Dedifferentiated amniotic fluid mesenchymal stem cell (primary cell): Measurements from ENCODE around the gene SNCA.

Experiments used
- DNase-seq: peaks from one replicate; pipeline ENCODE4 v3.0.0-alpha.2; 2016; ENCODE audit errors: extremely low spot score

The SNCA gene

DNA sequence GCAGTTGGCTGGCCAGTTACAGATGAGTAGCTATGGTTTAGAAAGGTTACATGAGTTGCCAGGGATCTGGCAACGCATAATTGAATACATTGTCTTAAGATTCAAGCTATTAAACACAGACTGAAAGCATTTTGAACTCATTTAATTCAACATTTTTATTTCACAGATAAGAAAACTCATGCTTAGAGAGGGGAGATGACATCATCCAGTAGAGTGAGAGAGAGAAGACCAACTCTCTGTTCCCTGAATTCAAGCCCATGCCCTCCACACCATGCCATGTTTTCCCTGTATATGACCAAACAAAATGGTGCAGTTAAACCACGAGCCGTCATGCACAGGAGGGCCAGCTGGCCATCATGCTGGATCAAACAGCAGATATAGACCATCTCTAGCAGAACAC, 22.6 kb downstream of the SNCA start:
- DNase-seq, result no peak

DNA sequence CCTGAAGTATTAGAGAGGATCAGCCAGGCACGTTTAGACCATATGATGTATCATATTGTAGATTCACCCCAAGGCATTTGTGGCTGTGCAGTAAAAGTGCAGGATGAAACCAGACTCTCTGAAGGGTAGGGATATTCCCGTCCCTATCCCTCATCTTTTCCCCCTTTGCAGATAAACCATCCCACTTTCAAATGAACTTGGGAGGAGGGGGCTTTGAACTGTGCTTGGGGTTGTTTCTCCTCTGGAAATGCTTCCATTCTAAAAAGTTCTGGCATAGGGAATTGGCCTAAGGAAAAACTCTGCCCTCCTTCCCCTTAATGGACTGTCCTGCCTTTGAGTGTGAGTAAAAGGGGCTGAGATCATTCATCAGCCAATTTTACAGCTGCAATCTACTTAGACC, 23.8 kb downstream of the SNCA start:
- no peak for DNase-seq

DNA sequence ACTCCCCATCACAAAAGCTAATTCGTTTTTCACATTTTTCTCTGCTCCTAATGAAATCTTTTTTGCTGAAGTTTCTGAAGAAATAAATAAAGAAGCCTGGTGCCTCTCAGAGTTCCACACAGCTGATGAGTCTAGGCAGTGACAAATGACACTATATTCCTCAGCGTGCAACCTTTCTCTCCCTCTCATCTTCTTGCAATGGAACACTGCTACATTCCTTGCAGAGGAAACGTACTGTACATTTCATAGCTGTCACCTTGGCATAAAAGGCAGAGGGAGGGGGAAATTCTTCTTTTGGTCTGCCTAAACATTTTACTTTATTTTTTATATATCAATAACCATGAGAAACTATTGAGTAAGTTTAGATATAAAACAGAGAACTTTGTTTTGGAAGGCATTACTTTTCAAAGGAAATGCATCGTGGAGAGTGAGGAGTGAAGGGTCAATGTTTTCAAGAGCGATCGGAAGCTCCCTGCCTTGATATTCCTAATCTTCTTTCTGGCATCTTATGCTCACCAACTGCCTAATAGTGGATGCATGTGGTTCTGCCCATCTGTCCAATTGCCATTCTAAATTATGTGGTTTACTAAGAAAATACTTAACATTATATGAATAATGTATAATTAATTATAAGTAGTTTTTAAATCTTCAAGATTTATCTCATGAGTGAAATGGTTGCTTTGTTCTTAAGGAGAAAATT, 29.4 kb downstream of the SNCA start:
- DNase-seq, result no peak

DNA sequence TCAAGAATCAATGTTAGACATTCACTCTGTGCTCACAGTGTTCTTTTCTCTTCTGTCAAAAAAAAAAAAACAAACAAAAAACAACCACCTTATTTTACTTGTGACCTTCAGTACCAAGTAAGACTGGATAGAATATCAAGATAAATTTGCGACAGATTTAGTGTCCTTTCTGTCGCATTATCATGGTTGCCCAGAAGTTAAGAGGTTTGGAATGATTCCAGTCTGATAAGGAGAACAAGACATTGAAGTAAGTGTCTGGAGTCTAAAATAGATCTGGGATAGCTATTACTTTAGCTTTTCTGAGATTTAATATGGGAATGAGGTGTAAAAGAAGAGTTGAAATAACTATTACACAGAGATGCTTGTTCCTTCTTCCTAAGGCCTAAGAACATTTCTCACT, 31.7 kb downstream of the SNCA start:
- DNase-seq, result no peak

DNA sequence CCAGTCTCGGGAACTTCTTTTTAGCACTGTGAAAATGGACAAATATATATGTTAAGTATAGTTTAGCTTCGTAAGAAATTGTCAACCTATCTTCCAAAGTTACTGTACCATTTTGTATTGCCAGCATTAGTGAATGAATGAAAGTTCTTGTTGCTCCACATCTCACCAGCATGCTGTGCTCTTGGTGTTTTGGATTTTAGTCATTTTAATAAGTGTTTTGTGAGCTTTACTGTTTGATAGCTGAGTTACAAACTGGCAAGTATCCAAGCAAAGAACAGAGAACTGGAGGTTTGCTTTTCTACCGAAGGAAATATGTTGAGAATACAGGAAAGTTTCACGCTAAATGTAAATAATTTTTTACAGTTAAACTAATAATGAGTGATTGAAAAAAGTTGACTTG, 33.0 kb downstream of the SNCA start:
- no peak for DNase-seq

DNA sequence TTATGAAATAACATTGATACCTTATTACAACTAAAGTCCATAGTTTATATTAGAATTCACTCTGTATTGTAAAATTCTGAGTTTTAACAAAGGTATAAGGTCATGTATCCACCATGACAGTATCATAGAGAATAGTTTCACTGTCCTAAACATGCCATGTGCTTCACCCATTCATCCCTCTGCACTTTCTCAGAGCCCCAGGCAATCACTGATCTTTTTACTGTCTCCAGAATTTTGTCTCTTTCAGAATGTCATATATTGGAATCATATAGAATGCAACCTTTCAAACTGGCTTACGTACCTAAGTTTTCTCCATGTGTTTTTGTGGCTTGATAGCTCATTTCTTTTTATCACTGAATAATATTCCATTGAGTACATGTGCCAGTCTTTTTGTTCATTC, 33.9 kb downstream of the SNCA start:
- no peak for DNase-seq

DNA sequence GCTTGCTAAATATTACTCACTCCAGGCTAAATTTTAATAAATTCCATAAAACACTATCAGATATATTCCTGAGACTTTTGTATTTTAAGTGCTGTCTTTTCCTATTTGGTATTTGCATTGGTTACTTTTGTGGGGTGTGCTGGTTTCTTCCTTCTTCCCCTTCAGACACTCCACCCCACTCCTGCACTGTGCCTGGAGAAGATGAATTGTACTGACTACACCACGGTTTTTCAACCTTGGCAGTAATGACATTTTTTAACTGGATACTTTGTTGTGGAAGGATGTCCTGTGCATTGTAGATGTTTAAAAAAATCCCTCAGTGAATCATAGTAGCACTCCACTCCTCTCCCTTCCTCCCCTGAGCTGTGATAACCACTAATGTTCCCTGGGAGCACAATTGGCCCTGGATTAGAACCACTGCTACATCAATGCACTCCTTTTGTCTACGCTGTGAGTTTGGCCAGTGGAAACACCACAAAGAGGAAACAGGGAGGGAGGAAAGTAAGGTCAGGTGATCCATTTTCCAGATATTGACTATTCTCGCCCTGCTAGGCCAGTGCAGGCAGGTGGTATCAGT, 36.3 kb downstream of the SNCA start:
- no peak for DNase-seq

DNA sequence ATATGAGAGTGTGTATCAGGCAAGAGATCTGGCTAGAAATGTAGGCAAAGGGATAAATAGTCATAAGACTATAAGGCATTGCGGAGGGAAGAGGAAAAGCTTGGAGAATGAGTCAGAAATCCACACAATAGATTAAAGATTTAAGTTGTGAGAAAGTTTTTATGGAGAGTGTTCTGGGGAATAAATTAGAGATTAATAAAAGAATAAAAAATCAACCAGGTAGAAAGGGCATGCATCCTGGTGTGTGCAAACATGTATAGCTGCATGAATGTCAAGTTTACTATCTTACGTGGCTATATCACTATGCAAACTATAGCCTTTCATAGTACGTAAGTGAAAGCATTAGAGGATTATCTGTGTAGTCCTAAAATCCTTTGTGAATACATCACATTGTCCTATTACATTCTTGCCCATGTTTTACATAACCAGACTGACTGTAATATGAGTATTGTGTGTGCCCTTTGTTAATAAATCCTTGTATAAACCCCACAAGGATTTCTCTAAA, 36.9 kb downstream of the SNCA start:
- no peak for DNase-seq

DNA sequence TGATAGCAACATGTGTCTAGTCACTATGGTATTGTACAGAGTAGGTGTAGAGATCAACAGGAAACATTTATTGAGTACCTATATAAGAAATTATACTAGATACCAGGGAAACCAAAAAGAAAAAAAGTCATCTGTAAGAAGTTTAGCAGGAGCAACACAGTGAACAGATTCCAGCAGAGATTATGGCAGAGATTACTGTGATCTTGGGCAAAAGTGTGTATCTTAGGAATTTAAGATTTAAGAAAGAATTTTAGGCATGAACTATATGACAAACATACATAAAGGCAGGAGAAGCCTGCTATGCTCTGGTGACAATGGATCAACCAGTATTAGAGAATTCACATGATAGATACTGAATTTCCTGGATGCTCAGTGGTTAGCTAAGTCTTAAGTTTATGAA, 37.9 kb downstream of the SNCA start:
- no peak for DNase-seq

DNA sequence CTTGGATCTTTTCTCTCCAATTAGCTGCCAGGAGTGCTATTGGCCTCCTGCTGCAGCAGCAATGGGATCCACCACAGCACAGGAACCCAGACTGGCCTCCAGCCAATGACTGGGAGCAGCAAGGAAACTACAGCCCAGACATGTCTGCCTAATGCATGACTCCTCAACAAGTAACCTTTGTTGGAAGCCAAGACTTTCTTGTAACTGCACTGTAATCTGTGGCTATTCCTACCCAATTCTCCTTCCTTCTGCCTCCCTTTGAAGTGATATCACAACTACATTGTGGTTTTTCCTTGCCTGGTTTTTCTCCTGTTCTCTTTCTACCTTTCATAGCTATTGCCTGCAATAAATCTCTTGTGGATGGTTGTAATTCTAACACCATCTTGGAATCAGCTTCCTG, 39.8 kb downstream of the SNCA start:
- no peak for DNase-seq

DNA sequence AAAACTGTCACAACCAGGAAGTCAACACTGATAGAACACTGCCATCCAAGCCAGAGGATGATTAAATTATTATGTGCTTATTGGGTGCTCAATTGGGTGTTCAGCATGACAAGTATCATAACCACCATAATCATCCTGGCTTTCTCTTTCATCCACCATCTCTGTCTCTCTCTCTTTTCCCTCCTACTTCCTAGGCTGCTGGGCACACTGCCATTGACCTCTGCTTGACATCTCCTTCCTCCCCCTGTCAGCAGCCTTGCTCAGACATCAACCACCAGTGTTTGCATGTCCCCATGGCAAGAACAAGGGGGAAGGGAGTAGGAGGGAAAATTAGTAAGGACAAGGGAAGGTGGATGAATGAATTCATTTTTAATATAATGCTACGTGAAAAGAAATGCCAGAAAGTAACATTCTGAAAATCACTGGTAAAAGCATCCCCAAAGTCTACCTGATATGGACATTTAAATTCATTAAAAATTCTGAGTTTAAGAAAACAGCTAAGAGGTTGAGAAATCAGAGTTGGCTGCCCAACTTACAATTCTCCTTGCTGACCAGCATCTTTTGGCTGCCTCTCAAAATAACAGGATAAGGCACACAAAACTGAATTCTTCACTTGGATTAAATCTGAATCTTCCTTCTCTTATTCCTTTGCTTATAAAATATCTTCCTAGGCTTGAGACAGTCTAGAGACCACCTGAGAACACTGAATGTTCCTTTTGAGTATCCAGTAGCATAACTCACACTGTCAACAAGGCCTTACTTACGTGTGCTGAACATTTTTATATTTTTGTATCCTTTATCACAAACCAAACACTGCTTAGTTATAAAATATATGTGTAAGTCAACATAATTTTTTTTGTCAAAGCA, 48.5 kb downstream of the SNCA start:
- DNase-seq, result no peak

DNA sequence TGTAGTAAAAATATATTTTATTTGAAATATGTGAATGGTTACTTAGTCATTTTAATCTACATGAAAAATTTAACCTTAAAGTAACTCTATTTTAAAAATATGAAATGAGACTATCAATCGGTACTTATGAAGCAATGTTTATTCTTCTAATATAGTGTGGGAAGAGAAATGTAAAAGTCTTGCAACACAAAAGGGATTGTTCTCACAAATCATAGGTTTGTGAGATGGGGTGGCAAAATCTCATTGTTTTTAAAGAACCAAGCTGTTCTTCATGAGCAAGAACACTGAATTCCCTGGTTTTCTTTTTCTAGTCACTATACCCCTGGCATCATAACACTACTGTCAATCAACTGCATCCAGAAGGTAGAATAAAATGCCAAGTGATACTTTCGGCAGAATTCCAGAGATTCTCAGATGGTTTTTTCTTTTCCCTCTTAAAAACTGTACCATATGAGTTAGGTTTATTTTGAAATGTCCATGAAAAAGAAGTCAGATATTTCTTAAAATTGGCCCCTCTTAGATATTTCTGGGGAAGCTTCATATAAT, 52.2 kb downstream of the SNCA start:
- DNase-seq, result no peak

DNA sequence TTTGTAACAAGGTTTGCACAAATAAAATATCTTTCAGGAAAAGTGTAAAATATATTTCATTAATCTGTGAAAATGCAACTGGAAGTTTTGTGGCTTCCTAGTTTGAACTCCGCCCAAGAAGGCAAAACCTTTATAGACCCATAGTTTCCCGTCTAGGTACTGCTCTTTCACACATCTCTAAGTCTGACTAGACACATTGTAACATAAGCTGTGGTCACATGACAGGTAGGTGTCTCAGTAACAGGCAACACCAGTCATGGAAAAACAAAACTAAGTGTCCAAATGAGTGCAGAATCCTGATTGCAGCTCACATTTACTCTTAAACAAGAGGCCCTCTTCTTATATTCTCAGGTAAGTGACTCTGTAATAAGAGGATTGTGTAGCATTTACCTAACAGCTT, 55.6 kb downstream of the SNCA start:
- DNase-seq, result no peak

DNA sequence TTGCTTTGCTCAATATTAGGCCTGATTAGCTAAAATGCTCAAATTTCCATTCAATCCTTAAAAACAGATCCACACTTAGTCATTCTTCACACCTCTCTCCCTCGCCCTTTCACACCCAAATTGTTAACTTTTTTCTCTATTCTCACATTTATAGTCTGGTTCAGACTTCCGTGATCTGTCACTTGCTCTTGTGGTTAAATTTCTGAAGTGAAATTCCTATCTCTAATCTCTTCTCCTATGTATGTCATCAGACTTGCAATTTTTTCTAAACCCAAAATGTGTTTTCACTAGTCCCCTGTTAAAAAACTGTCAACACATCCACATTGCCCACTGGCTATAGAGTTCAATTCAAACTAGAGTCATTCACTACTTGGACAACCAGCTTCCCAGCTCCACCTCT, 63.2 kb downstream of the SNCA start:
- no peak for DNase-seq

DNA sequence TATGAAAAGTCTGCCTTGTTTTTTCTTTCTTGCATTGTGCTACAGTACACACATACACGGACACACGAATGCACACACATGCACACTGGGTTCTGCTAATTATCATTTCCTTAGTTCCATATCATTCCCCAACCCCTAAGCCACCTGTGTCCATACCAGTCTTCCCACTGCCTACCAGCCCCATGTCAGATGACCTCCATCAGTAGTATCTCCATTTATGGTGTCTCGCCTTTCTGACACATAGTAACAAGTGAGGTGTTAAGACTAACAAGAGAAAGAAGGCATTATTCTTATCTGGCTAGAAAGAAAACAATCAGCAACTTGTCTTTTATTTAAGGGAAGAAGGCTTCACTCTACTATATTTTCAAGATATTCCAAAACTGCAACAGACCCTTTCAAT, 67.1 kb downstream of the SNCA start:
- no peak for DNase-seq

DNA sequence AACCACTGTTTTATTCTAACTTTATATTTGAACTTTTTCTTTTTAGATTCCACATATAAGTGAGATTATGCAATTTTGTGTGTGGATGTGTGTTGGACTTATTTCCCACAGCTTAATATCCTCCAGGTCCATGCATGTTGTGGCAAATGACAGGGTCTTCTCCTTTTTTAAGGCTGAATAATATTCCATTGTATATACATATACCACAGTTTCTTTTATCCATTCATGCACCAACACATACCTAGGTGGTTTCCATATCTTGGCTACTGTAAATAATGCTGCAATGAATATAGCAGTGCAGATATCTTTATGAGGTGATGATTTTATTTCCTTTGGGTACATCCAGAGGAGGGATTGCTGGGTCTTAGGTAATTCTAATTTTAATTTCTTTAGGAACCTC, 69.0 kb downstream of the SNCA start:
- no peak for DNase-seq

DNA sequence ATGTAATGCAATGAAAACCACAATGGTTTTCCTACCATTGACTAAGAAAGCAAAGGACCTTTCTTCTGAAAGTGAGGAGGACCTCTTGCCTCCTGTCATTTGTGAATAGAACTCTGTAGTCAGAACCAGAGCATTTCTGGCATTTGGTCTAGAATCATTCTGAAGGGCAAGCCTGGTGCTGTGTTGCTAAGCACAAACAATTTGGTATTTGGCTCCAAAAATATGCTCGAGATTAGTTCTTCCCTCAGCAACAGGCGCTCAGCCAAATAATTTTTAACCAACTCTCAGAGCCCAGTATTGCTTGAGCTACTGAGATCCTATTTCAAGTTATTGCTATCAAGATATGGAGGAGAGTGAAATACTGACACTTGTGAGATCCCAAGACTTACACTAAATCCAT, 71.0 kb downstream of the SNCA start:
- peak; percentile 97 for DNase-seq

DNA sequence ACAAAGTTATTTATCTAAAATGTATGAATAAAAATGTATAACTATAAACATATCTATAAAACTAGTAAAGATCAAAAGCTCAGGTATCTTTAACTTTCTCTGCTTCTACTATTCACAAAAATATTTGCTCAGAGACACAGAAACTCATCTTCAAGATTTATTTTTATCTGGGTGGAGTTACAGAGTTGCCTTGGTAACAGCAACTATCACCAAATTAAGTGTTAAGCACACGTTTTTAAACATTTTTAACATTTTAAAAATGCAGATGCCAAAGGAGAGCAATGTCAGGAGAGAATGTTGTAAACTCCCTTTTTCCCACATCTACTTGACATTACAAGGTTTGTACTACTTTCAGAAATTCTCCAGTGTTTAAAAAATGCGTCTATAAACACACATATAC, 71.4 kb downstream of the SNCA start:
- no peak for DNase-seq

DNA sequence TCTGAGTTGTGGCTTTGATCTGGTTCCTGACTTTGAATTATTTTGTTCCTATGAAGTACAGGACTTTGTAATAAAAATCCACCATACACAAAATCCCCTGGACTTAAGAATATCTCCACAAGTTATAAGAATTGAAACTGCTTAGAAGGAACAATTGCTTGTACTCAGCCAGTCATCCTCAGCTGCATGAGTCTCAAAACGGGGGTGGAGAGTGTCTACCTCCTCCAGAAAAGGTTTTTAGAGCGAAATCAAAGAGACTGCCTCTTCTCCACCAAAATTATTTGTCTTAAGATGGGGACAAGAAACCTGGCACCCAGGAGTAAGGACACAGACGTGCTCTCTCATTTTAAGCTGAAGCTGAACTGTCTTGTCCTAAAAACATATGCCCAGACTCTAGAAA, 74.7 kb downstream of the SNCA start:
- DNase-seq, result no peak

DNA sequence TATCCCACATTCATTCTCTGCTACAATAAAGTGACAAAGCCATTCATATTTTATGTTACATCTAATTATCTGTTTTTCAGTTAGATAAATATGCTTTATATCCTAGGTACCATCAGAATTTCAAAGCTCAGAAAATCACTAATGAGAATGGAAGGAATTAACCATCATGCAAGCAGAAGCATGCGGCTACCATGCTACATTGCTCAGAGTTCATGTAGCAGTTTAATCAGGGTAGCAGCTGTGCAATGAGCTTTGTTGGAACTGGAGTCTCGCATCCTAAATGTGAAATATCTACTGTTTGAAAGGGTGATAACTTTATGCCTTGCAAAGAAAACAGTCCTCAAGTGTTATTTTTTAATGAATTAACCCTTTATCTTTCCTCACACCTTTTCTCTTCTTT, 77.5 kb downstream of the SNCA start:
- no peak for DNase-seq

DNA sequence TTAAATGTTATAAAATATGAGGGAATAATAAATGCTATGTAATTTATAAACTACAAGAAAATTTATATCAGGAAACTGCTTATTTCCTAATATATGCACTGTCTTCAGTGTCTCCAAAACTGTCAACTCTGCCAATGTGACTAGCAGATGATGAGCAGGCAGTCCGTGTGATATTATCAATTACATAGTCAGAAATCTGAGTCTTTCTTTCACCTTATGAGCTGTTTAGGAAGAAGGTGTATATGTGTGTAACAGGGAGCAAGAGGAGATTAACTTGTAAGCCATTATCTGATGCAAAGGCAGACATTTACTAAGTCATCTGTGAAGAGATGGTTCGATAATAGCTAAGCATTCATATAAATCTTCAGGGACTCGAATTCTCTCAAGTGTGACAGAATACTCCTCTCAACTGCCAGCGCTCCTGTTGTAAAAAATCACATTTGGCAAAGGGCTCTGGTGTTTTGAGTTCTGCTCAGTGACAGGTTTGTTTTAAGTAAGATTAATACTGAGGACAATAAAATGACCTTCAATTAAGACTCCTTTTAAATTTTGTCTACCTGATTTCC, 79.7 kb downstream of the SNCA start:
- no peak for DNase-seq

DNA sequence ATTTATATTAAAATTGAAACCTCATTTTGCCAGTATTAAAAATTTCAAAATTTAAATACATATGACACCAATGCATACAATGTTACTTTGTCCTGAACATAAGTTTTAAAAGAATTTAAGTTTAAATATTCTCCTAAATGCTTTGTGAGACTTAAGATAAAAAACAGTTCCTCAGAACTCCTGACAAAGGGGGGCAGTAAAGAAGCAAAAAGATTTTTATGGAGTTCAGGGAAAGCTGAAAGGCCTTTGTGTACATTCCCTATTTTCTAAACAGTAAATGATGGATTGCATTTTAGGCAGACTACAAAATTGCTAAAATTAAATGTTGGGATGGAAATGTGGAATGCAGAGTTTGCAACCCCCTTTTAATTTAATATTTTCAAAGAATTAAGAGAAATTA, 81.7 kb downstream of the SNCA start:
- DNase-seq, result no peak
